T-helper 1 cell treated with Interleukin-12 subunit alpha and Interleukin-12 subunit beta and Interleukin-4 antibody, amounts not matched to agents 30 ng/mL and 1 ng/mL, for 36 hours (primary cell): ENCODE results near the gene SLC22A23. TPM values are rescaled to one million over a fixed set of nuclear protein-coding genes. Genes with fewer than 3 reads are reported as not detected.

Experiments
- intact Hi-C: fragments of 100-400 bp; cut with micrococcal nuclease; formaldehyde crosslinking; loops from one replicate; pipeline ENCODE4 v1.15.1; 2024
- total RNA-seq: library from RNA; stranded (reverse); gene quantifications from 2 replicates; pipeline ENCODE4 v1.2.3, GENCODE V29; 2022

Gene SLC22A23
- total RNA-seq, 1 donor from 2014 or later = 0.42 TPM

GRCh38 chr6:3339811-3340210, 117.0 kb downstream of the SLC22A23 start:
- intact Hi-C loops = no loop called here

- intact Hi-C loops = no loop called here
These were observed 119.1 kb downstream of the SLC22A23 start for GRCh38 chr6:3337521-3338350.

- intact Hi-C loops = no loop called here
These were observed 119.9 kb downstream of the SLC22A23 start for GRCh38 chr6:3336859-3337515.

GRCh38 chr6:3336066-3336786, 120.6 kb downstream of the SLC22A23 start:
- intact Hi-C loops = no loop called here

- intact Hi-C loops = no loop called here
These were observed 121.7 kb downstream of the SLC22A23 start for GRCh38 chr6:3335169-3335568.

GRCh38 chr6:3334555-3334954, 122.3 kb downstream of the SLC22A23 start:
- intact Hi-C loops = no loop called here

GRCh38 chr6:3333263-3333662, 123.6 kb downstream of the SLC22A23 start:
- intact Hi-C loops = no loop called here

- intact Hi-C loops = no loop called here
These were observed 124.9 kb downstream of the SLC22A23 start for GRCh38 chr6:3331971-3332370.

- intact Hi-C loops = no loop called here
These were observed 125.4 kb downstream of the SLC22A23 start for GRCh38 chr6:3331494-3331893.

GRCh38 chr6:3330199-3330598, 126.7 kb downstream of the SLC22A23 start:
- intact Hi-C loops = no loop called here

GRCh38 chr6:3329393-3330051, 127.3 kb downstream of the SLC22A23 start:
- intact Hi-C loops = no loop called here

GRCh38 chr6:3328796-3329195, 128.1 kb downstream of the SLC22A23 start:
- intact Hi-C loops = no loop called here

GRCh38 chr6:3328145-3328544, 128.7 kb downstream of the SLC22A23 start:
- intact Hi-C loops = no loop called here

GRCh38 chr6:3327403-3327802, 129.4 kb downstream of the SLC22A23 start:
- intact Hi-C loops = no loop called here

- intact Hi-C loops = no loop called here
These were observed 129.9 kb downstream of the SLC22A23 start for GRCh38 chr6:3326981-3327380.

- intact Hi-C loops = no loop called here
These were observed 130.5 kb downstream of the SLC22A23 start for GRCh38 chr6:3326184-3326971.

GRCh38 chr6:3325210-3325609, 131.6 kb downstream of the SLC22A23 start:
- intact Hi-C loops = no loop called here

GRCh38 chr6:3324262-3324942, 132.4 kb downstream of the SLC22A23 start:
- intact Hi-C loops = no loop called here

GRCh38 chr6:3323696-3324261, 133.1 kb downstream of the SLC22A23 start:
- intact Hi-C loops = no loop called here

GRCh38 chr6:3323148-3323547, 133.7 kb downstream of the SLC22A23 start:
- intact Hi-C loops = no loop called here
